ENCODE measurements around the gene UTP25.
"Not testable (repeated sequence)": the region's sequence is repeated elsewhere in the genome, so short reads cannot be mapped to it uniquely, and the experiment has no call there.

The UTP25 gene

DNA sequence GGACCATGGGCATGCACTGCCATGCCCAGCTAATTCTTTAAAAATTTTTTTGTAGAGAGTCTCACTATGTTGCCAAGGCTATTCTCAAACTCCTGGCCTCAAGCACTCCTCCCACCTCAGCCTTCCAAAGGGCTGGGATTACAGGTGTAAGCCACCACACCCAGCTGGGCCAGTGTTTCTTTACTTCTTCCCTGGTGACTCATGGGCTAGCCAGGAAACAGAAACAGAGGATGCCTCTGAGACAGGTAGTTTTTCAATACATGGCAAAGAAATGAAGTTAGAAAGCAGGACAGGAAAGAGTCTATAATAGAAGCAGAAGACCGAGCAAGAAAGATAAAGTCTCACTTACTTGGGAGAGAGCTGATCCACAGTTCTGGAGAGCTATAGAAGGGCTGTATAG, 35.9 kb upstream of the UTP25 start:
- DNase-seq (ENCODE audit: low read depth in 1 of 2, low spot score in 1 of 2): no peak
- no peak for TF ChIP-seq JUND (IDR thresholded peaks at IDR 0.05; ENCODE audit: low read depth)
- in situ Hi-C loops (cut with HindIII; ENCODE audit: low pct_unique_long_range_greater_than_20kb, low sequenced_read_pairs): no loop called here

DNA sequence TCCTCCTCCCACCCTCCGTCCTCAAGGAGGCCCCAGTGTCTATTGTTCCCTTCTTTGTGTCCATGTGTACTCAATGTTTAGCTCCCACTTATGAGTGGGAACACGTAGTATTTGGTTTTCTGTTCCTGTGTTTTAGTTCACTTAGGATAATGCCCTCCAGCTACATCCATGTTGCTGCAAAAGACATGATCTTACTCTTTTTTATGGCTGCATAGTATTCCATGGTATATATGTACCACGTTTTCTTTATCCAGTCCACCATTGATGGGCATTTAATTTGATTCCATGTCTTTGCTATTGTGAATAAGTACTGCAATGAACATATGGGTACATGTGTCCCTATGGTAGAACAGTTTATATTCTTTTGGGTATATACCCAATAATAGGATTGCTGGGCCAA, 34.1 kb upstream of the UTP25 start:
- DNase-seq (ENCODE audit: low read depth in 1 of 2, low spot score in 1 of 2); in situ Hi-C loops (cut with HindIII; ENCODE audit: low pct_unique_long_range_greater_than_20kb, low sequenced_read_pairs): not testable (repeated sequence)

DNA sequence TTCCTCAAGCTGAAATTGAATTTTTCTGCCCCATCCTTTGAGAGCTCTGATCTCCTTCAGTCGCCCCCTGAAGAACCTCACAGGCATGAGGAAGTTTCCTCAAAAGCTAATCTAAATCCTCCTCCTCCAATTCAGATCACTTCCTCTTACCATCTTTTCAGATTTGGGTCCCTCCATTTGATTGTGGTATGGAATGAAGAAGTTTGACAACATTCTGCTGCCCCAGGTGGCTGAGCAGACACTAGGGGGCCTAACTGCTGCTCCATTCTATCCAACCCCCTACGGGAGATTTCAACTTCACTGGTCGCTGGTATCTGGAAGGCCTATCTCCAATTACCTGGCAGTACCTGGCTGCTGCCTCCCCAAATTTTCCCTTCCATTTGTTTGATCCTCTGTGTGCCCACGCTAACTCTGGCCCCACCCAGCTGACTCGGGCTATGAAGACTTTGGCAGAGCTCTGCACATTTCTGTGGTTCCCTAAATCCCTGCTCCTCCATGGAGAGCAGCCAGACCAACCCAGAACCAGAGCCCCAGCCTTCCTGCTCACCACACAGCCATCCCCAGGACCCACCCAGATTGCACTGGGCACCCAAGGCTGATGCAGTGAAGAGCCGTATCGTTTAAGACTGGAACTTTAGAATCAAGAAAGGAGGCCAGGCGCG, 29.7 kb upstream of the UTP25 start:
- in situ Hi-C loops (cut with HindIII; ENCODE audit: low pct_unique_long_range_greater_than_20kb, low sequenced_read_pairs): no loop called here
- TF ChIP-seq JUND (IDR thresholded peaks at IDR 0.05; ENCODE audit: low read depth): no peak
- no peak for DNase-seq (ENCODE audit: low read depth in 1 of 2, low spot score in 1 of 2)

DNA sequence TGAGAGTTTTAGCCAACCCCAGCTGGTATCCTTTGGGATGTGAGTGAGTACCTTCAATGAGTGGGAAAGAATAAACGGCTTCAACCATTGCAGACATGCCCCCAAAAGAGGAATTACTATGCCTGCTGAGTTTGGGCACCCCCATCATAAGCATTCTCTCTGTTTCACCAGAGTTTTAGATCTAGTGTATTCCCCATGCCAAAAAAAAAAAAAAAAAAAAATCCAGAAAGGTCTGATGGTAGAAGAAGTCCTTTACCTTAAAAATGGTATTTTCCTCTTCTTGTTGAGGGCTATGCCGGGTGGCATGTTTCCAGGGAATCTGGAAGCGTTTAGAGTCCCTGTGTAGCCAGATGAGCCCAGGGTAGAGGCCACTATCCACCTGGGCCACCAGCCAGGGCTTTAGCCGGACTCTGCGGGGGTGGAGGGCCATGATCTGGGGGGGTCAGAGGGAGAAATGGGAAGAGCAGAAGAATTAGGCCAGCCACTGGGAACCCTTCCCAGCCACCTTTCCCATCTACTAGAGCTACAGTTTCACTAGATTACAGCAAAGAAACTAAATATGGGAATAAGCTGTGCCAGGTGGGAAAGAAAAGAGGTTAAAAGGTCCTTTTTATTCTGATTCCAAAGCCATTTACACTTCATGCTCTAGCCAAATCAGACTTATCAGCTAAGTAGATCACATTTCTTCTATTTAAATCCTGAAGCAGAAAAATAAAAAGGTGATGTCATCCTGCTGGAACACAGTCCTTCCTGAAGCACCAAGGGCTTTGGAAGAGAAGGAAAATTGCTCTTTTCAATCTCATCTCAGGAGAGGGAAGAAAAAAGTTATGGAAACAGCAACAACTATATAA, 26.6 kb upstream of the UTP25 start:
- no peak for DNase-seq (ENCODE audit: low read depth in 1 of 2, low spot score in 1 of 2)
- no peak for TF ChIP-seq JUND (IDR thresholded peaks at IDR 0.05; ENCODE audit: low read depth)
- in situ Hi-C loops (cut with HindIII; ENCODE audit: low pct_unique_long_range_greater_than_20kb, low sequenced_read_pairs): no loop called here

DNA sequence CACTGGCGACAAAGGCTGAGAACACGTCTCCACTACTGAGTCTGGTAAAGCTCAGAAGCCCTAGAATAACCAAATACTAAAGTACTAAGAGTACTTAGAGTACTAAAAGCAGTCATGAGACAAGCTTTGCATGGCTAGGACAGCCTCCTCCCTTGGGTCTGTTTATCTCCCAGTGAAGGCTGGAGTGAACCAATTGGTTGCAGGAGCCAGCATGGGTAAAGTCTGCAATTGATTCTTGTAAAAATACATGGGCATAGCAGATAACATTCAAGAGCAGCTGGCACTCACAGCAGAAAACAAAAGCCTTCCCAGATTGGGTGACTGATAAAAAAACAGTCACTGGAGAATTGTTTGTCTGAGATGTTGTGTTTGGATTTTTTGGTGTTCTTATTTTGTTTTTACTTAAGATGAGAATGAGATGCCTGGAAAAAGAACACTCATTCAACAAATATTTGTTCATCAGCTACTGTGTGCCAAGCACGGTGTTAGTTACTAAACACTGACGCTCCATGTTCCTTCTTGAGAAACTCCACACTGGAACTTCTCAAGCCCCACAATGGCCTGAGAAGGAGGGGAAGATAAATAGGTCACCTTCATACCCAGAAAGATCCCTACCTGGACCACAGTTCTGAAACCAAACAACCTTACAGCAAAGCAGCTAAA, 25.5 kb upstream of the UTP25 start:
- no peak for TF ChIP-seq JUND (IDR thresholded peaks at IDR 0.05; ENCODE audit: low read depth)
- peak in 1 of 2 experiments; percentile 62 for DNase-seq (ENCODE audit: low read depth in 1 of 2, low spot score in 1 of 2)
- in situ Hi-C loops (cut with HindIII; ENCODE audit: low pct_unique_long_range_greater_than_20kb, low sequenced_read_pairs): no loop called here

DNA sequence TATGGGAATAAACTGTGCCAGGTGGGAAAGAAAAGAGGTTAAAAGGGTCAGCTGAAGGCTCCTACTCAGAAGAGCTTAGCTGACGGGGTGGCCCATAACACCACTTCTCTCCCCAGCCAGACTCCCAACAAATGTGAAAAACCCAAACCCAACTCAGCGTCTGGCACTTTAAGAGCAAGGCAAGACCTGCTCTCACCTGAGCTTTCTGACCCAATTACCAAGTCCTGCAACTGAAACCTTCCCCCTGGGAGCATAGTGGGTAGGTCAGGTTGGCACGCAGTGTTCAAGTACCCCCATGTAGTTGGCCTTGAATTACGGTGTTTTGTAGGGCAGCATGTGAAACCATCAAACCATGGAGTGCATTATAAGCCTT, 25.0 kb upstream of the UTP25 start:
- in situ Hi-C loops (cut with HindIII; ENCODE audit: low pct_unique_long_range_greater_than_20kb, low sequenced_read_pairs): no loop called here
- DNase-seq (ENCODE audit: low read depth in 1 of 2, low spot score in 1 of 2): no peak
- no peak for TF ChIP-seq JUND (IDR thresholded peaks at IDR 0.05; ENCODE audit: low read depth)

DNA sequence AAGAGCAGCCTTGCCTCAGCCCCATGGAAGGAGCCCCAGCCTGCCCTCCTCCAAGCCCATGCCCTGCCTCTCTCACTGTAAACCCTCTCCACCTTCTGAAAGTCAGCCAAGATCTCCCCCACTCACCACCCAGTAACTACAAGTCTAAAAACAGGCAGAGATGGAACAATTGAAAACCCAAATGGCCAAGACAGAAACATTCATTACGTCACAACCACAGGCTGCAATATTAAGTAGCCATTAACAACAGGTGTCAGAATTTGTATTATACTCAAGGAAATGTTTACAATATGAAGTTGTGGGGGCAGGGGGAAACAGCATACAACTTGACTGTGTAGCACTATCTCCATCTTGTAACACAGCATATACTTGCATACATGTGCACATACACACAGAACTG, 24.2 kb upstream of the UTP25 start:
- in situ Hi-C loops (cut with HindIII; ENCODE audit: low pct_unique_long_range_greater_than_20kb, low sequenced_read_pairs): no loop called here
- no peak for DNase-seq (ENCODE audit: low read depth in 1 of 2, low spot score in 1 of 2)
- TF ChIP-seq JUND (IDR thresholded peaks at IDR 0.05; ENCODE audit: low read depth): no peak

DNA sequence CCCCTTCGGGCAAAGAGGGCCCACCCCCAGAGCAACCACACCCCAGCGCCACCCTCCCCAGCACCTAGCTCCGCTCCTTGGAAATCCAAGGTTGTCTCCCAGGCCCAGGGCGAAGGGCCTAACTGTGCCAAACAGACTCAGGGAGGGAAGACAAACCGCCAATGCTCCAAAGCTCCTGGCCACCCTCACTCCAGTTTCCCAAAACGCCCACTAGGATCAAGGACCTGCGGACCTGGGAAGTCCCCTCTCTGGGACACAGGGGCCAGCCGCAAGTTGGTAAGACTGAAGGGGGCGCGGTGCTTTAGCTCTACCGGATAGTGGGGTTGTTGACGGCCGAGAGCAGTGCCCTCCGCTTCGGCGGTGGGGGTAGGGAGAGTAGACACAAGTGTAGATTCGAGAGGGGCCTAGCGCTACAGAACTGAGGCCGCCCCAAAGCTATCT, 22.4 kb upstream of the UTP25 start:
- no peak for DNase-seq (ENCODE audit: low read depth in 1 of 2, low spot score in 1 of 2)
- in situ Hi-C loops (cut with HindIII; ENCODE audit: low pct_unique_long_range_greater_than_20kb, low sequenced_read_pairs): no loop called here
- no peak for TF ChIP-seq JUND (IDR thresholded peaks at IDR 0.05; ENCODE audit: low read depth)

DNA sequence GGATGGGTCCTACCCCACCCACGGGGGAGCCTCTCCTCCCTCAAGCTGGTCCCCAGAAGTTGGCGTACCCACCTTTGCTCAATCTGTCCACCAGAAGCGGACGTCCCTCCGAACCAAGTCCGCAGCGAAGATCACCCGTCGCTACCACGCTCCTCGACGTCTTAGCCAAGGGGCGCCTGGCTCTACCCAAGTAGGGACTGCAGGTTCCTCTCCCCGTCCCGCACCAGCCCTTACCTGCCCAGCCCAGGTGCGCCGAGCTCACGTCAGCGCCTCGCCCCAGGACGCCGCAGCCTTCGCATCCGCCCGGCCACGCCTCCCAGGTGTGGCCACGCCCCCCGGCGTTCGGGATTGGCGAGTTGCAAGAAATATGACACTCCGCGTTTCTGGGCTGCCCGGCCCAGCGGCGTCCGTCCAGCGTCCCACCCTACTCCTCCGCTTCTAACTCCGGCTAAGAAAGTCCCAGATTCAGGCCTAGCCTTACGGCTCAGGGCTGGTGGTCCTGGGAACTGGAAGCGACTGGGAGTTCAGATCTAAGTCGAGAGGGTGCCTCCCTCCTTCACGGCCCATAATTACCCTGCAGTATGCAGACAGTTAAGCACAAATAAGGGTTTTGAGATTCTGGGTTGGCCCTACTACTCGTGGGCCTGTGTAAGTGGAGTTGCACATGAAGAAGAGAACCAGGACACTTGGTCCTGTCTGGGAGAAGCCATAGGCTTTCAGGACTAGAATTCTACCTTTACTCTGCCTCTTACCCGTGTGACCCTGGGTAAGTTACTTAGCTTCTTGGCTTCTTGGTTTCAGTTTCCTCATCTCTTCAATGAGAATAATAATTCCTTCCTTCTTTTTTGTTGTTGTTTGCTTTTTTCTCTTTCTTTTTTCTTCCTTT, 21.7 kb upstream of the UTP25 start, which contains the start of gene IRF6:
TSS of gene IRF6 (minus strand) at position 268 of the 886 bp plus-strand sequence. CDS start 4,729 bp downstream, outside the sequence.
- no peak for TF ChIP-seq JUND (IDR thresholded peaks at IDR 0.05; ENCODE audit: low read depth)
- DNase-seq (ENCODE audit: low read depth in 1 of 2, low spot score in 1 of 2): peak; percentile 83 to 98

DNA sequence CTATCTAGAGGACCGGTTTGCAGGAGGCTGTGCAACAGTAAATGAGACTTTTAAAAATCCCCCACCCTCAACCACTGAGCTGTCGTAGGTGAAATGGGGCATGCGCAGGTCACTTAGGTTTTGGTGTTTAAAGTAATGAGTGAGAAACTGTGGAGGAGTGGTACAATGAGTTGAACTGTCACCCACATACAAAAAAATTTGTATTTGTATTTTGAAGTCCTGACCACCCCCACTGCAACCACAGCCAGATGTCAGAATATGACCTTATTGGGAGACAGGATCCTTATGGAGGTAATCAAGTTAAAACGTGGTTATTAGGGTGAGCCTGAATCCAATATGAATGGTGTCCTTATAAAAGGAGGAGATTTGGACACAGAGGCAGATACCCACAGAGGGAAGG, 20.3 kb upstream of the UTP25 start:
- in situ Hi-C loops (cut with HindIII; ENCODE audit: low pct_unique_long_range_greater_than_20kb, low sequenced_read_pairs): no loop called here
- DNase-seq (ENCODE audit: low read depth in 1 of 2, low spot score in 1 of 2): no peak
- TF ChIP-seq JUND (IDR thresholded peaks at IDR 0.05; ENCODE audit: low read depth): no peak

More for the DNA sequence above, 21.7 kb upstream of the UTP25 start, which contains the start of gene IRF6:
- in situ Hi-C loops (cut with HindIII; ENCODE audit: low pct_unique_long_range_greater_than_20kb, low sequenced_read_pairs): no loop called here

DNA sequence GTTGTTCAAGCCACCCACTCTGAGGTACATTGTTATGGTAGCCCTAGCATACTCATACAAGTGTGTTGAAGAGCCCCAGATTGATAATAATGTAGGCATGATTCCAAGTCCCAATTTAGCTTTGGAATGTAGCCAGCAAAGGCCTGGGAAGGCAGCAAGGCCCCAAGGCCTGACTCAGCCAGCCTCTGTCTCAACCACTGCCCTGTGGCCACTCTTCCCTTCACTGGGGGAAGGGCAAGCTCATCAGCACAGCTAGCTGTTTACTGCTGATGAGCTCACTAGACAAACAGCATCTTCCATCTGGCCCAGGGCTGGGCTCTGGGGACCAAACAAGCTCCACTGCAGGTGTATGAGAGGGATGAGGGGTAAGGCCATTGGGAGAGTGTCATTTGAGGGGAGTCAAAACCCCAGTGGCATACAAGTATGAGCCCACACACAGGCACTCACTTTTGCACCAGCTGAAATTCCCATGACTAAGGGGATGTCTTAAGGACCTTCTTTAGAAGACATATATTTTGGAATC, 19.7 kb upstream of the UTP25 start:
- no peak for DNase-seq (ENCODE audit: low read depth in 1 of 2, low spot score in 1 of 2)
- in situ Hi-C loops (cut with HindIII; ENCODE audit: low pct_unique_long_range_greater_than_20kb, low sequenced_read_pairs): no loop called here
- TF ChIP-seq JUND (IDR thresholded peaks at IDR 0.05; ENCODE audit: low read depth): no peak

DNA sequence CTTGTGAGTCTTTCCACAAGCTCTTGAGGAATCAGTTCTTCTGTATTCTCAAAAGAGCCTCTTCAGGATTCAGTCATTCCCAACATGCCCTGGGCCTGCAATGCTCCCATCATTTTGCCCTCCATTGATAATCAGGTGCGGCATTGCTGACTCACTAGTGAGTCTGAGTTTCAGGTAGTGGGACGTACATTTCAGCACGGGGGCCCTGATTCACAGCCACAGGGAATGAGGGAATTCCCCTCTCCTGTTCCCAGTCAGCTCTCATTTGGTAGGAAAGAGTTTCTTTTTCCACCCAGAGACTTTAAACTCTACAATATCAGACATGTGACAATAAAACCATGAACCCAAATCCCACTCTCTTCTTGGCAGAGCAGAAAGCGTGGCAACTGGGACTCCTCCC, 18.2 kb upstream of the UTP25 start:
- in situ Hi-C loops (cut with HindIII; ENCODE audit: low pct_unique_long_range_greater_than_20kb, low sequenced_read_pairs): no loop called here
- no peak for DNase-seq (ENCODE audit: low read depth in 1 of 2, low spot score in 1 of 2)
- TF ChIP-seq JUND (IDR thresholded peaks at IDR 0.05; ENCODE audit: low read depth): no peak
